SU-DHL-6 (cell line): ENCODE data around the gene LAMC3.

Source experiments
- H2AFZ ChIP-seq: fragments of 200-600 bp; sonication (generic); 2 replicates; pipeline ENCODE4 v1.6.1; 2014; ENCODE audit warnings: low read depth, mild to moderate bottlenecking, moderate library complexity, mixed read lengths, antibody characterized with exemption, low read length; ENCODE audit not compliant: severe bottlenecking
- H3F3A ChIP-seq: fragments of 200-600 bp; shearing (Covaris generic); 2 replicates; pipeline ENCODE4 v1.6.0; 2016; ENCODE audit warnings: antibody characterized with exemption, mild to moderate bottlenecking; ENCODE audit not compliant: insufficient read depth
- H3K27ac ChIP-seq: fragments of 200-600 bp; sonication (generic); 2 replicates; pipeline ENCODE4 v1.5.1; 2016; ENCODE audit warnings: low read depth, mild to moderate bottlenecking, low read length, moderate library complexity, mixed read lengths
- H3K27me3 ChIP-seq: fragments of 200-600 bp; sonication (generic), shearing (Covaris generic); 2 replicates; pipeline ENCODE4 v1.6.0; 2014; ENCODE audit warnings: mild to moderate bottlenecking, low read length
- H3K36me3 ChIP-seq: fragments of 200-600 bp; sonication (generic); 2 replicates; pipeline ENCODE4 v1.6.1; 2014; ENCODE audit warnings: mild to moderate bottlenecking, low read length, mixed read lengths
- H3K4me2 ChIP-seq: fragments of 300-600, 200-600 bp; shearing (Covaris generic), sonication (generic); 2 replicates; pipeline ENCODE4 v1.6.0; 2014; ENCODE audit warnings: low read length, low read depth, mild to moderate bottlenecking; ENCODE audit not compliant: poor library complexity, severe bottlenecking
- H3K4me3 ChIP-seq: fragments of 200-600 bp; sonication (generic); 2 replicates; pipeline ENCODE4 v1.5.1; 2014; ENCODE audit warnings: antibody characterized with exemption, low read length, mild to moderate bottlenecking, mixed read lengths; ENCODE audit not compliant: insufficient read depth, poor library complexity, severe bottlenecking
- H3K79me2 ChIP-seq: fragments of 200-600 bp; sonication (generic); 2 replicates; pipeline ENCODE4 v1.6.1; 2014; ENCODE audit warnings: mild to moderate bottlenecking, low read length, moderate library complexity; ENCODE audit not compliant: insufficient read depth
- H3K9ac ChIP-seq: fragments of 200-600 bp; sonication (generic); 2 replicates; pipeline ENCODE4 v1.7.0; 2014; ENCODE audit warnings: mild to moderate bottlenecking, low read length
- H3K9me2 ChIP-seq: fragments of 200-600 bp; sonication (generic); replicated peaks from 2 replicates; pipeline ENCODE4 v1.6.1; 2014; ENCODE audit warnings: low read length; ENCODE audit not compliant: insufficient read depth
- H3K9me3 ChIP-seq: fragments of 200-600 bp; sonication (generic); 2 replicates; pipeline ENCODE4 v1.6.1; 2014; ENCODE audit warnings: low read length, mixed read lengths; ENCODE audit not compliant: insufficient read depth
- H4K20me1 ChIP-seq: fragments of 200-600 bp; sonication (generic); 2 replicates; pipeline ENCODE4 v1.6.1; 2014; ENCODE audit warnings: low read depth, mild to moderate bottlenecking, antibody characterized with exemption, low read length, moderate library complexity, mixed read lengths
- EZH2phosphoT487 ChIP-seq: fragments of 200-600 bp; sonication (generic), shearing (Covaris generic); conservative IDR thresholded peaks from 2 replicates; pipeline ENCODE4 v1.6.1; 2018; ENCODE audit warnings: mild to moderate bottlenecking, antibody characterized with exemption, low read length, moderate library complexity, mixed read lengths
- TF ChIP-seq, protein P1 (sequence below): fragments of 200-600 bp; sonication (generic); IDR thresholded peaks from one replicate; pipeline ENCODE4 v1.5.1; 2017; ENCODE audit warnings: antibody characterized with exemption, mild to moderate bottlenecking, low read length, moderate library complexity; ENCODE audit not compliant: insufficient read depth, poor library complexity, severe bottlenecking

LAMC3 gene

DNA sequence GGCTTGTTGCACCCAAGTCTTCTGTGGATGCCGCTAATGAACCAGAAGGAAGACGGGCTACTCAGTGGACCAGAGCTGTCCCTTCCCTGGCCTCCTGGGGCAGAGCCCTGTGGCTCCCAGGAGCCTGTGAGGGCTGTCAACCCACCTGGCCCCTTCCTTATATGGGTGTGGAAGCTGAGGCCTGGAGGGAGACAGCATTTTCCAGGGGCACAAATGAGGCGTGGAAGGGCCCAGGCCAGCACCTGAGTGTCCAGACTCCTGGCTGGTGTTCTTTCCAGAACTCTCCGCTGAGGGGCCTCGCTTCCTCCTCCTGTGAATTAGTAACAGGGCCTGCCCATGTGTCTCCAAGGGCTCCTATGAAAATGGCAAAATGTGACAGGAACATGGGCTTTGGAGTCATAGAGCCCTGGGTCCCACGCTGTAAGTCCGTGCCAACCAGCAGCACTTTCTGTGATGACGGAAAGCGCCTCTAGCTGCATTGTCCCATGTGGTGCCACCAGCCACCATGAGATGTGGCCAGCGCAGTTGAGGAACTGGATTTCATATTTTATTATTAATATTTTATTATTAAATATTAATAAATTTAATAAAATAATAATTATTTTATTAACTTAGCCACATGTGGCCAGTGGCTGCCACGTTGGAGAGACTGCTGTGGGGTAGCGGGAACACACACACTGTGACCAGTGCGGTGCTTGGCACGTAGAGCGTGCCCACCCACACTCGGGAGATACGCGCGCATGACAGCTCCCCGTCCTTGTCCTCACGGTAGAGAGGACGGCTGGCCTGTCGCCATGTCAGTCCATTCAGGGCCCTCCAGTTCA lies 18.3 kb downstream of the LAMC3 start:
- no peaks in the 10 kb centered on the region for H3K9me3 ChIP-seq
- H3K36me3 ChIP-seq: no peaks in the 10 kb centered on the region

DNA sequence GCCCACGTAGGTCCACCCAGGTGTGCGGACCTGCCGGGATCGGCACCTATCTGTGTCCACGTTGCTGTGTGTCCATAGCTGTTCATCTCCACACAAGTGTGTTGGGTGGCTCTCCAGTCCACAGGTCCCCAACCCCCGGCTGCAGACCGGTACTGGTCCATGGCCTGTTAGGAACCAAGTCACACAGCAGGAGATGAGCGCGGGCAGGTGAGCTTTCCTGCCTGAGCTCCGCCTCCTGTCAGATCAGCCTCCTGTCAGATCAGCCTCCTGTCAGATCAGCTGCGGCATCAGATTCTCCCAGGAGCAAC lies 18.9 kb downstream of the LAMC3 start:
- H3K9me3 ChIP-seq: no peaks in the 10 kb centered on the region
- no peaks in the 10 kb centered on the region for H3K36me3 ChIP-seq
- H3K27ac ChIP-seq: no peak overlapping the region
- H3K4me3 ChIP-seq: no peak overlapping the region
- no peaks in the 10 kb centered on the region for H3F3A ChIP-seq
- H2AFZ ChIP-seq: no peak overlapping the region
- H3K9me2 ChIP-seq: no peaks in the 10 kb centered on the region
- H3K4me2 ChIP-seq: no peak overlapping the region
- H3K9ac ChIP-seq: no peak overlapping the region
- no peak for TF ChIP-seq EZH2phosphoT487
- H3K79me2 ChIP-seq: no peaks in the 10 kb centered on the region
- no peaks in the 10 kb centered on the region for H3K27me3 ChIP-seq
- no peaks in the 10 kb centered on the region for H4K20me1 ChIP-seq

More for the DNA sequence above, 18.3 kb downstream of the LAMC3 start:
- no peak overlapping the region for H3K27ac ChIP-seq
- no peaks in the 10 kb centered on the region for H4K20me1 ChIP-seq
- no peaks in the 10 kb centered on the region for H3F3A ChIP-seq
- H3K4me2 ChIP-seq: no peak overlapping the region
- H3K4me3 ChIP-seq: no peak overlapping the region
- H3K9ac ChIP-seq: no peak overlapping the region
- no peaks in the 10 kb centered on the region for H3K79me2 ChIP-seq
- TF ChIP-seq, protein P1, sequence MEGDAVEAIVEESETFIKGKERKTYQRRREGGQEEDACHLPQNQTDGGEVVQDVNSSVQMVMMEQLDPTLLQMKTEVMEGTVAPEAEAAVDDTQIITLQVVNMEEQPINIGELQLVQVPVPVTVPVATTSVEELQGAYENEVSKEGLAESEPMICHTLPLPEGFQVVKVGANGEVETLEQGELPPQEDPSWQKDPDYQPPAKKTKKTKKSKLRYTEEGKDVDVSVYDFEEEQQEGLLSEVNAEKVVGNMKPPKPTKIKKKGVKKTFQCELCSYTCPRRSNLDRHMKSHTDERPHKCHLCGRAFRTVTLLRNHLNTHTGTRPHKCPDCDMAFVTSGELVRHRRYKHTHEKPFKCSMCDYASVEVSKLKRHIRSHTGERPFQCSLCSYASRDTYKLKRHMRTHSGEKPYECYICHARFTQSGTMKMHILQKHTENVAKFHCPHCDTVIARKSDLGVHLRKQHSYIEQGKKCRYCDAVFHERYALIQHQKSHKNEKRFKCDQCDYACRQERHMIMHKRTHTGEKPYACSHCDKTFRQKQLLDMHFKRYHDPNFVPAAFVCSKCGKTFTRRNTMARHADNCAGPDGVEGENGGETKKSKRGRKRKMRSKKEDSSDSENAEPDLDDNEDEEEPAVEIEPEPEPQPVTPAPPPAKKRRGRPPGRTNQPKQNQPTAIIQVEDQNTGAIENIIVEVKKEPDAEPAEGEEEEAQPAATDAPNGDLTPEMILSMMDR: no peak
- TF ChIP-seq EZH2phosphoT487: no peak
- H3K27me3 ChIP-seq: no peaks in the 10 kb centered on the region
- no peak overlapping the region for H2AFZ ChIP-seq
- H3K9me2 ChIP-seq: no peaks in the 10 kb centered on the region

DNA sequence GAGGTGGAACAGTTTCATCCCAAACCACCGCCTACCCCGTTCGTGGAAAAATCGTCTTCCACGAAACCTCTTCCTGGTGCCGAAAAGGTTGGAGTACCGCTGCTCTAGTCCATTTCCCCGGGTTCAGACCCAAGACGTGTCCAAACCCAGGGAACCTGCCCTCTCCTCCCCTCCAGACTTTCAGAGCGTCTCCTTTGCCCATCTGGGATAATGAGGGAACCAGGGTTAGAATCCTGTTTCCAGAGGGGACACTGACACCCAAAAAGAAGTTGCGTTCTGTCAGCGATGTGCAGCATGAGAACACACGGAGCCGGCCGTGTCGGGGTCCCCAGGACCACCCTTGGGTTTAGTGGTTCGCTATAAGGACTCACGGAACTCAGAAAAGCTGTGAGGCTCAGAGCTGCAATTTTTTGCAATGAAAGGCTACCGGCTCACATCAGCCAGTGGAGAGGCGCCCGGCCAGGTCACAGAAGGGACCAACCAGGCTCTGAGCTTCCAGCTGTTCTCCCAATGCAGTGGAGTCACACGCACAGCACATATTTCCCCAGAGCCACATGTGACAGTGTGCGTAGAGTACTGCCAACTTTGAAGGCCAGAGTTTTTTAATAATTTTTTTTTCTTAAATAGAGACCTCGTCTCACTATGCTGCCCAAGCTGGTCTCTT lies 19.4 kb downstream of the LAMC3 start:
- TF ChIP-seq, protein P1: no peak
- no peak for TF ChIP-seq EZH2phosphoT487
- Histone ChIP-seq H3K36me3 (no peaks in the 10 kb centered on the region), H3K4me3 (no peak overlapping the region), H3K9me2 (no peaks in the 10 kb centered on the region), H2AFZ (no peak overlapping the region), H4K20me1 (no peaks in the 10 kb centered on the region), H3K9me3 (no peaks in the 10 kb centered on the region), H3F3A (no peaks in the 10 kb centered on the region), H3K9ac (no peak overlapping the region), H3K79me2 (no peaks in the 10 kb centered on the region), H3K27me3 (no peaks in the 10 kb centered on the region), H3K27ac (no peak overlapping the region), H3K4me2 (no peak overlapping the region)

DNA sequence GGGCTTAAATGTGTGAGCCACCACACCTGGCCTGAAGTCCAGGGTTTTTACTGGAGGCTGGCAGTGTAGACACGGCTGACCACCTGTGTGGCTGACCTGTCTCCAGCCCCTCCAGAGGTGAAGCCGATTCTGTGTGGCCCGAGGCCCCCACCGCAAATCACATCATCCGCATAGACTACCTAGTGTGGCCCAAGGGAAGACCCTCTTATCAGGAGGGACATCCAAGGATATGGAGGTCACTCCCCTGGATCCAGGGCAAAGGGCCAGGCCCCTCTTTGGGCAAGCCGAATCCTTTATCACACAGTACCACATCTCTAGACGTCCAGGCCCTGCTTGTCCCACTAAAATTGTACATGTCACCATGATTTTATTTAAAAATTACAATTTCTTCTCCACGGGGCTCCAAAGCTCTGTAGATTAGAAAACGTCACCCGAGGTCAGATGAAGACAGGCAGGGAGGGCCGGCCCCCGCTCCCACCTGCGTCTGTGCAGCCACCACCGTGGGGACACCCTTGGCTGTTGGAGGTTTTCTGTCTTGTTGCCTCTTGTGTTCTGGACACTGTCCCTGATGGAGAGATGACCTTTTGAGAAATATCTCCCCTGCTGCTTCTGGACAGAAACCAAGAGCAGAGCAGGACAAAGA lies 20.1 kb downstream of the LAMC3 start:
- H3K36me3 ChIP-seq: no peaks in the 10 kb centered on the region
- no peaks in the 10 kb centered on the region for H3K27me3 ChIP-seq
- no peaks in the 10 kb centered on the region for H3F3A ChIP-seq
- H4K20me1 ChIP-seq: no peaks in the 10 kb centered on the region
- H3K9me2 ChIP-seq: no peaks in the 10 kb centered on the region
- H3K4me3 ChIP-seq: no peak overlapping the region
- H3K9me3 ChIP-seq: no peaks in the 10 kb centered on the region
- H3K27ac ChIP-seq: no peak overlapping the region
- TF ChIP-seq, protein P1: no peak
- H3K79me2 ChIP-seq: no peaks in the 10 kb centered on the region
- H3K9ac ChIP-seq: no peak overlapping the region
- no peak overlapping the region for H3K4me2 ChIP-seq
- H2AFZ ChIP-seq: no peak overlapping the region
